NCI-H1436 (cell line): ENCODE data around the gene CNP.
"Not testable (repeated sequence)": the region's sequence is repeated elsewhere in the genome, so short reads cannot be mapped to it uniquely, and the experiment has no call there.

ENCODE experiments used
- DNase-seq: peaks from one replicate; lab custom pipeline; 2025; lab: John Stamatoyannopoulos, UW

CNP gene

GRCh38 chr17:42009170-42009569, 42.6 kb downstream of the CNP start:
- DNase-seq = no peak

GRCh38 chr17:42010266-42010680, 43.7 kb downstream of the CNP start:
- DNase-seq = not testable (repeated sequence)

DNA sequence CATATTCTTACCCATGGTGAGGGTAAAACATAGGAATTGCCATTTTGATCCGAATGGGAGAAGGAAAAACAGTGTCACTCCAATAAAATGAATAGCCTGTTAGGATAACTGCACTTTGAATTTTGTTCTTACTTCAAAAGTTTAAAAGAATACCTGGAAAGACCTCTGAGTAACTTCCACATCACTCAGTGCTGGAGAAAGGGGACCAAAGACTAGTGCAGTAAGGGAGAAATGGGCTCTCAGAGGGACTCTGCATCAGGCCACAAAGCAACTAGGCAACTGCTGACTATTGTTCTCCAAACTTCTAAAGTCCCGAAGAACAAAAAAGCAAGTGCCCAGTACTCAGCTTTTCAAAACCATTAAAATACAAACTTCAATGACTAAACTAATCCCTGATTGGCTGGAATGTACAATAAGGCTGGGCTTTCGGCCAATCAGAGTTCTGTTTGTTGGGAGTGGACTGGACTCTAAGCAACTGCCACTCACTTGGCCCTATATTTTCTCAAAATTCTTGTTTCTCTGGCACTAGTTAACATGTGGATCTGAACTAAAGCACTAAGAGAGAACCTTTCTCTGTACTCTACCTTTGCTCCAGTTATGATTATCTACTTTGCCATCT, 44.4 kb downstream of the CNP start:
- no peak for DNase-seq

GRCh38 chr17:42012363-42012762, 45.8 kb downstream of the CNP start:
- not testable (repeated sequence) for DNase-seq

DNA sequence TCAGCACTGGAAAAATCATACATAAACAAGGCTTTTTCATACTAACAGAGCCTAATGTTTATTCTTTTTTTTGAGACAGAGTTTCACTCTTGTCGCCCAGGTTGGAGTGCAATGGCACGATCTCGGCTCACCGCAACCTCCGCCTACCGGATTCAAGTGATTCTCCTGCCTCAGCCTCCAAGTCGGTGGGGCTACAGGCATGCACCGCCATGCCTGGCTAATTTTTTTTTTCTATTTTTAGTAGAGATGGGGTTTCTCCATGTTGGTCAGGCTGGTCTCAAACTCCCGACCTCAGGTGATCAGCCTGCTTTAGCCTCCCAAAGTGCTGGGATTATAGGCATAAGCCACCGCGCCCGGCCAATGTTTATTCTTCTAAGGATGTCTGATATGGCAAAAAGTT, 47.1 kb downstream of the CNP start:
- DNase-seq = not testable (repeated sequence)

DNA sequence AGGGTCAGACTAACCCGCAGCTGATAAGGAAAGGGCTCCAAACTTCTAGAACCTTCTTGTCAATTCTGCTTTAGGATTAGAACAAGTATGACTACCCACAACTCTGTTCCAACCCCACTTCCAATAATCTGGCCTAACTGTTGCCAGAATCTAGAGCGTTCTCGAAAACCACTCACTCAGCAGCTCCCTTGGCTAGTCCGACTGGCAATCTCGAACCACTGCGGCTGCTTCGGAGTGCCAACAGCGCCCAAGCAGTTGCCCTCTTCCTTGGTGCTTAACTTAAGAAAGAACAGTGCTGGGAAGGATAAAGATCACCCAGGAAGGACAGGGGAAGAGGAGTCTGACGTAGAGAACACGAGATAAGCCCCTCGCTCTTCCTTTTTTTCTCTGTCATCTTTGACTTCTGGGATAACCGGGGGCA, 49.8 kb downstream of the CNP start:
- no peak for DNase-seq

DNA sequence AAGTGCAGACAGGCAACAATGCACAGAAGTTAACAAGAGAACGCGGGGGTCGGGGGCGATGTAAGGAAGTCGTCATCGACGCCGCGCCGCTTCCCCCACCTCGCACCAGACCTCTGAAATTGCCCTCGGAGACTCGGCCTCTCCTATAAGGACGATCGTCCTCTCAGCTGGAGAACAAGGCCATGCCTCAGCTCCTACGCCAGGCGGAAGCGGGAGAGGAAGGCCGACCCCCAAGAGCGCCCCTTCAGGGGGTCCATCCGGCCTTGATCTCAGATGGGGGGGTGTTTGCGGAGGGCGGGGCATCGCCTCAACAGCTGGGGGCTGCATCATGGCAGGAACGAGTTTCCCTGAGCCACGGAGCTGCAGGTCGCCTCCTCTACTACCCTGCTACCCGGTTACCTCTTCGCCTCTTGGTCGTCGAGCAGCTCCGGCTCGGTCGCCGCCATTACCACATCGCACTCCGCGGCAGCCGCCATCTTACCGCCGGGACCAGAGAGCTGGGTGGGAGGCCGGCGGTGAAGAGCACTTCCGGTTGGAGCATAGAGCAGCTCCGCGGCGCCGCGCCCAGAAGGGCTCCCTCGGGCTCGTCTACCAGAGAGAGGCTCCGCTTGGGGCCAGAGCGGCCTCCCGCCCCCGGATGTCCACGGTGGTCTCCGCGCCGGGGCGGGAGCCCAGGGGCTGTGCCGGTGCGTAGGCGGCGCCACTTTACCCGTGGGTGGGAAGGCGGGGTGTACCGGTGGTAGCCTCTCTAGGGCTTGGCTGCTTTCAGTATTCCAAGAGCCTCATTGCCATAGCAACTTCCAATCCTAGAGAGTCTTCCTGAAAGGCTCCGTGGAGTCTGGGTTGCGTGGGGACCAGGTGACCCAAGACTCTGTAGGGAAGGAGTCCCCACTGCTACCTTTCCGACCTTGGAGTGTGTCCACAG, 50.6 kb downstream of the CNP start, which contains the start of gene DNAJC7:
Gene DNAJC7, minus strand, starts transcription at position 499 of the 925 bp plus-strand sequence. Its CDS starts 23 bp downstream, at position 476.
- DNase-seq = peak; percentile 95

- DNase-seq = no peak
Observed at GRCh38 chr17:42017866-42018200, 51.2 kb downstream of the CNP start.

GRCh38 chr17:42018339-42018738, 51.7 kb downstream of the CNP start:
- no peak for DNase-seq

DNA sequence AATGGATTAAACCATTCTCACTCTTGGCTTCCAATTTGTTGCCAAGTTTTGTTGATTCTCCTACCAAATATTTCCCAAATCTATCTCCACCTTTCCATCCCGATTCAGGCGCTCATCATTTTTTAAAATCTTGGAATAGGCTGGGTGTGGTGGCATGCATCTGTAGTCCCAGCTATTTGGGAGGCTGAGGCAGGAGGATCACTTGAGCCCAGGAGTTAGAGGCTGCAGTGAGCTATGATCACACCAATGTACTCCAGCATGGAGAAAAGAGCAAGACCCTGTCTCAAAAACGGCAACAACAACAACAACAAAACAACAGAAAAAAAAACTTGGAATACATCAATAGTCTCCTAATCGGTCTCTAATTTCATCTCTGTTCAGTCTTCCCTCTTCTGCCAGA, 52.4 kb downstream of the CNP start:
- DNase-seq = no peak

- peak; percentile 95 for DNase-seq
Observed at GRCh38 chr17:42019509-42020404, 53.2 kb downstream of the CNP start, which contains the start of gene NKIRAS2. NKIRAS2 (plus strand) TSS chr17:42020090; CDS start chr17:42021578, 1,488 bp downstream.

DNA sequence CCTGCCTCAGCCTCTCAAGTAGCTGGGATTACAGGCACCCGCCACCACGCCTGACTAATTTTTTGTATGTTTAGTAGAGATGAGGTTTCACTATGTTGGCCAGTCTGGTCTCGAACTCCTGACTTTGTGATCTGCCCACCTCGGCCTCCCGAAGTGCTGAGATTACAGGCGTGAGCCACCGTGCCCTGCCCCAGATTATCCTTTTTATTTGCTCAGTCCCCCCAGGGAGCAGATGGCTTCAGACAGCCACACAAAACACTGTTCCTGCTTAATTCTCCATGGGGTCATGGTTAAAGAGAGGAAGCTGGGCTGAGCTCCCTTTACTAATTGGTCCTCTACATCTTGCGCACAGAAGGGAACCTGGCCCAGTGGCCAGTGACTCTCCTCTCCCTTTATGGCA, 54.2 kb downstream of the CNP start:
- DNase-seq = not testable (repeated sequence)

DNA sequence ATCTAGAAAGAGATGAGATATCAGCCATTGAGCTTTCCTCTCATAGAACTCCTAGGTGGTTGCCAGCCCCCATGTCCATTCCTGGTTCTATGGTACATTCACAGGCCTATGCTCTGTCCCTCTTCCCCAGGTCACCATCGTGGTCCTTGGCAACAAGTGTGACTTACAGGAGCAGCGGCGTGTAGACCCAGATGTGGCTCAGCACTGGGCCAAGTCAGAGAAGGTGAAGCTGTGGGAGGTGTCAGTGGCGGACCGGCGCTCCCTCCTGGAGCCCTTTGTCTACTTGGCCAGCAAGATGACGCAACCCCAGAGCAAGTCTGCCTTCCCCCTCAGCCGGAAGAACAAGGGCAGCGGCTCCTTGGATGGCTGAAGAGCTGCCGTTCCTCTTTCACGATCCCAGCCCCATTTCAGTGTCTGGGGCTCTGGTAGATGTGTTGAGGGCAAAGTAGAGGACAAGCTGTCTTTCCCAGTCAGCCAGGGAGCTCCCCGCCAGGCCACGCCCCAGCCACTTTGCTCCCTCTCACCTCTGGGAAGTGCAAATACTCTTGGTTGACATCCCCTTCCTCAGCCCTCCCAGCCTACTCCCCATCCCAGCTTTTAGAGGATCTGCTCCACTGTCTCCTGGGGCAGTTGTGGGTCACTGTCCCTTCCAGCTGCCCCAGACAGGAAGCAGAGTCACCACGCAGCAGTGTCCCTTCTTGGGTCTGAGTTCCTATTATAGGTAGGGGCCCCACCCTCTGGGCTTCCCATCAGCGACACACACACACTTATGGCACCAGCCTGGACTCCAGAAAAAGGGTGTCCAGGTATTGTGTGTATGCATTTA, 57.1 kb downstream of the CNP start:
- DNase-seq = no peak

DNA sequence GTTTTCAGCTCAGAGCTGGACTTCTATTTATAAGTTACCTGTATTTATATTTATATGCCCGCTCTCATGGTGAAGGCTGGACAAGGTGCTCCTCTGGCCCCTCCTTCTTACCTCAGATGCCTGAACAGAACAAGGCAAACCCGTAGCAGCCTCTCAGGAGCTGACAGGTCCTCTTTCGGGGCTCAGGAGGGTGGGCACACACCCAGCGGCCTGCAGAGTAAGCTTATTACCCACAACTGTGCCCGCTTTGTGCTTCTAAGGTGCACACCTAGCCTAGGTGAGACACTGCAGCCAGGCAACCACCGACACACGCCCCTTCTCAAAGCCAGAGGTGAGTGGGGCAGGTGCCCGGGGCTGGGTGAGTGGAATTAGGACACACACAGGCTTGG, 58.6 kb downstream of the CNP start:
- DNase-seq = no peak

DNA sequence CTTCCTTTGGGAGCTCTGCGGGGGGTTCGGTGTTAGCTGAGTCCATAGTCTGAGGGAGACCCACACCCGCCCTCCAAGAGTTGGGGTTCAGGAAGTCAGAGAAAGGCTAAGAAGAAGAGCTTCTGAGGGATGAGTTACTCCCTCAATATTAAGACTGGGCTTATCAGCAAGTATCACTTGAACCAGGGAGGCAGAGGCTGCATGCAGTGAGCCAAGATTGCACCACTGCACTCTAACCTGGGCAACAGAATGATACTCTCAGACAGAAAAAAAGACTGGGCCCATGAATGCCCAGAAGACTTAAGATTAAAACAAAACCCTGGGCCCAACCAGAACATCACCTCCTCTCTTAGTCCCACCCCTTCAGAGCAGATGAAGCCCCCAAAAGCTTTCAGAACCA, 59.3 kb downstream of the CNP start:
- no peak for DNase-seq

GRCh38 chr17:42026857-42027589, 60.4 kb downstream of the CNP start:
- no peak for DNase-seq
